Measurements from ENCODE around the gene GBX2.

The GBX2 gene

DNA sequence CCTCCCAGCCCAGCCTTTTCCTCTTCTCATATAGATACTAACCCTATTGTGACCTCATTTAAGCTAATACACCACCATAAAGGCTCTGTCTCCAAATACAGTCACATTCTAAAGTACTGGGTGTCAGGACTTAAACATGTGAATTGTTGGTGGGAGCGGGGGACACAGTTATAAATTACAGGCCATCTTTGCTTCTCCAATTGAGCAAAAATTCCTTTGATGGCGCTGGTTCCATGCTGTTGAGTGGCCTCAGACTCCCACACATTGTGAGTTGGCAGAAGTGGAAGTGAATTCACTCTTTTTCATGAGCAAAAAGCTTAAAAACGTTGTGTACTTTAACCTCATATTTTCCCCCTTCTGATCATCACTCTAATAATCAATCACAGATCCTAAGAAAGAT, 46.0 kb downstream of the GBX2 start:
- TF ChIP-seq, protein P1, sequence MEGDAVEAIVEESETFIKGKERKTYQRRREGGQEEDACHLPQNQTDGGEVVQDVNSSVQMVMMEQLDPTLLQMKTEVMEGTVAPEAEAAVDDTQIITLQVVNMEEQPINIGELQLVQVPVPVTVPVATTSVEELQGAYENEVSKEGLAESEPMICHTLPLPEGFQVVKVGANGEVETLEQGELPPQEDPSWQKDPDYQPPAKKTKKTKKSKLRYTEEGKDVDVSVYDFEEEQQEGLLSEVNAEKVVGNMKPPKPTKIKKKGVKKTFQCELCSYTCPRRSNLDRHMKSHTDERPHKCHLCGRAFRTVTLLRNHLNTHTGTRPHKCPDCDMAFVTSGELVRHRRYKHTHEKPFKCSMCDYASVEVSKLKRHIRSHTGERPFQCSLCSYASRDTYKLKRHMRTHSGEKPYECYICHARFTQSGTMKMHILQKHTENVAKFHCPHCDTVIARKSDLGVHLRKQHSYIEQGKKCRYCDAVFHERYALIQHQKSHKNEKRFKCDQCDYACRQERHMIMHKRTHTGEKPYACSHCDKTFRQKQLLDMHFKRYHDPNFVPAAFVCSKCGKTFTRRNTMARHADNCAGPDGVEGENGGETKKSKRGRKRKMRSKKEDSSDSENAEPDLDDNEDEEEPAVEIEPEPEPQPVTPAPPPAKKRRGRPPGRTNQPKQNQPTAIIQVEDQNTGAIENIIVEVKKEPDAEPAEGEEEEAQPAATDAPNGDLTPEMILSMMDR (IDR thresholded peaks at IDR 0.05; ENCODE audit: low read depth, low read length), result no peak
- no peak overlapping the region for H3K4me3 ChIP-seq (ENCODE audit: low read depth, low read length)

DNA sequence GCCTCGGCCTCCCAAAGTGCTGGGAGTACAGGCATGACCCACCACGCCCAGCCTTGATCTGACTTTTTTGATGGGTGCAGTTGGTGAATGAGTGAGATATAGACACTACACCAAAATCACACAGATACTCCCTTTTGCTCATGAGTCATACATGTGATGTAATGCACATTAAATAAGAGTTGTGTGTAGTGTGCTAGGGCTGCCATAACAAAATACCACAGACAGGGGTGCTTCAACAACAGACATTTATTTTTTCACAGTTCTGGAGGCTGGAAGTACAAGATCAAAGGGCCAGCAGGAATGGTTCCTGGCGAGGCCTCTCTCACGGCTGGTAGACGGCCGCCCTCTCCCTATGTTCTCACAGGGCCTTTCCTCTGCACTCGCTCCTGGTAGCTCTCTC, 46.6 kb downstream of the GBX2 start:
- H3K4me3 ChIP-seq (ENCODE audit: low read depth, low read length), result no peak overlapping the region
- TF ChIP-seq, protein P1 (IDR thresholded peaks at IDR 0.05; ENCODE audit: low read depth, low read length), result no peak

DNA sequence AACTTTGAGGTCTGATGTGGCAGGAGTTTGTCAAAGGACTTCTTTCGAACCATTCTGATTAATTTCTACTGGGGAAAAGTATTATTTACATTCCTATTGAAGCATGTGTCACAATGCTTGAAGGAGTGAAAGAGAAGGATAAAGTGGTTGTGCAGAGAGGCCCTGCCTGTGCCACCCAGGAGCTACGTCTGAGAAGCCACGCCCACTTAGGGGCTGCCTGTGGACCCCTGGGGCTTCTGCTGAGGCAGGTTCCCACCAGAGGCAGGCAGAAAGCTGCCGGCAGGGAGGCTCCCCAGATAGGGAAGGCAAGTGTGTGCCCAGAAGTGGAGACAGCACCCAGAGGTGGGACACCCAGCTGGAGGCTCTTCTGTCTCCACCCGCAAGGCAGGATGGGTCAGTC, 47.4 kb downstream of the GBX2 start:
- TF ChIP-seq, protein P1 (IDR thresholded peaks at IDR 0.05; ENCODE audit: low read depth, low read length), result no peak
- H3K4me3 ChIP-seq (ENCODE audit: low read depth, low read length), result no peak overlapping the region

DNA sequence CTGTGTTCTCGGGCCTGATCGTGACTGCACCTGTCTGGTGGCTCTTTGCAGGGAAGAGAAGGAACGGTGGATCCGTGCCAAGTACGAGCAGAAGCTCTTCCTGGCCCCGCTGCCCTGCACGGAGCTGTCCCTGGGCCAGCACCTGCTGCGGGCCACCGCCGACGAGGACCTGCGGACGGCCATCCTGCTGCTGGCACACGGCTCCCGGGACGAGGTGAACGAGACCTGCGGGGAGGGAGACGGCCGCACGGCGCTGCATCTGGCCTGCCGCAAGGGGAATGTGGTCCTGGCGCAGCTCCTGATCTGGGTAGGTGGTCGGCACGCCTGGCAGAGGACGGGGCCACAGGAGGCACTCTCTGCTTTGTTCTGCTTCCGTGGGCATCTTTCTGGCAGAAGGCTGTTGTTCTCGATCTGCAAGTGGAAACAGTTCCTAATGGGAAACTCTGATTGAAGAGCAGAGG, 48.0 kb downstream of the GBX2 start:
- TF ChIP-seq, protein P1 (IDR thresholded peaks at IDR 0.05; ENCODE audit: low read depth, low read length), result no peak

DNA sequence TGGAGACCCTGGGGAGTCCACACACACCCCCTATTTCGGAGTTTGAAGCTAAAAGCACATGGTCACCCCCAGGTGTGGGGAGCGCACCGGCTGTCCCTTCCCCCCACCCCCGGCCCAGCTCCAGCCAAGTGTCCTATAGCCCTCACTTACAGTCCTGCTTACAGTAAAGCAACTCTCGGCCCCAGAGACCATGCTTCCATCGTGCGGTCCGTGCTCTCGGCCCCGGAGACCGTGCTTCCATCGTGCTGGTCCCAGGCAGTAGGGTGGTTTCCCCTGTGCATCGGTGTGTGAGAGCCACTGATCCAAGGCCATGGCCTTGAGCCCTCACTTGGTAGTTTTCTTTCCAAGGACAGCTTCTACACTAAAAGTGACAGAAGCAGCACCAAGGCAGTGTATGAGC, 48.7 kb downstream of the GBX2 start:
- TF ChIP-seq, protein P1 (IDR thresholded peaks at IDR 0.05; ENCODE audit: low read depth, low read length), result no peak
- H3K4me3 ChIP-seq (ENCODE audit: low read depth, low read length), result no peak overlapping the region

More for the DNA sequence above, 48.0 kb downstream of the GBX2 start:
- H3K4me3 ChIP-seq (ENCODE audit: low read depth, low read length), result no peak overlapping the region

DNA sequence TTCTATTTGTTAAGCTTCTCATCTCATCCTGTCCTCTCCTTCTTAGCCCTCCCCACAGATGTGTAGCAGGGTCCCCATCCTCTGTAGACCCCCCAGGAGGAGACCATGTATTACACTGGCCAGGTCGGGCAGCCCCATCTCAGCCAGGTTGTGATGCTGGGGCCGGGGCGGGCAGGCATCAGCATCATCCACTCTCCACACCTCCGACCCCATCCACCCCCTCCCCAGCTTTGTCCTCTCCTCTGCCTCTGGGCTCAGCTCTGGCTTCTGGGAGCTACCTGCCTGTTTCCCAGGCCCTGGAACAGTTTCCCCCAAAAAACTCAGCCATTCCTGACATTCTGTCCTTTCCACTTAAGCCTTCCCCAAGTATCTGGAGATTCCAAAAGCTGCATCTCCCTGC, 49.2 kb downstream of the GBX2 start:
- no peak overlapping the region for H3K4me3 ChIP-seq (ENCODE audit: low read depth, low read length)
- TF ChIP-seq, protein P1 (IDR thresholded peaks at IDR 0.05; ENCODE audit: low read depth, low read length), result no peak

DNA sequence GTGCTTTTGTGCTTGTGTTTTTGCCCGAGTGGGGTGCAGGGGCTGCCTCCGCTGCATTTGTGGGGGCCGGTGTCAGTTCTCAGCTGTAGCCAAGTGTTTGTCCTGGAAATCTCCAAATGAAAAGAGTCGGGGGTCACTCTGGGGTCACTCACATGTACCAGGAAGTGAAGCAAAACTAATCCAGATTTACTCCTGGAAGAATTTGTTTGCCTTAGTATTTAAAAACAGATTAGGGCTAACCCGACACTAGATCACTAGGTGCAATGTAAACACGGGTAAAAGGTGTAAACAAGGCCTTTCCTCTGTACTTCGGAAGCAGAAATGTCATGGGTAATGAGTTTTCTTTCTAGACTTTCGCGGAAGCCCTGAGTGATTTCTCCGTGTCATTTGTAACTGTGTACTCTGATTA, 50.3 kb downstream of the GBX2 start:
- TF ChIP-seq, protein P1 (IDR thresholded peaks at IDR 0.05; ENCODE audit: low read depth, low read length), result no peak
- no peak overlapping the region for H3K4me3 ChIP-seq (ENCODE audit: low read depth, low read length)

Measured in WI38 (cell line).